ENCODE measurements around the gene NRN1. TPM values are rescaled to one million over a fixed set of nuclear protein-coding genes. Genes with fewer than 3 reads are reported as not detected.
"Not testable (repeated sequence)": the region's sequence is repeated elsewhere in the genome, so short reads cannot be mapped to it uniquely, and the experiment has no call there.

The NRN1 gene
- 0.39 TPM in 1 of 2 replicates, not detected in the other for total RNA-seq (2014; rRNA removed; shearing (Covaris generic))

- DNase-seq (ENCODE audit: low spot score) = no peak
These were observed at the start of gene NRN1 for GRCh38 chr6:6006428-6007365. Gene NRN1 (minus strand): TSS chr6:6006925. CDS start chr6:6006749, 176 bp downstream.

GRCh38 chr6:6052216-6052615 lies 45.5 kb upstream of the NRN1 start:
- no peak for DNase-seq (ENCODE audit: low spot score)

- no peak for DNase-seq (ENCODE audit: low spot score)
These were observed 40.0 kb upstream of the NRN1 start for GRCh38 chr6:6046716-6047115.

DNA sequence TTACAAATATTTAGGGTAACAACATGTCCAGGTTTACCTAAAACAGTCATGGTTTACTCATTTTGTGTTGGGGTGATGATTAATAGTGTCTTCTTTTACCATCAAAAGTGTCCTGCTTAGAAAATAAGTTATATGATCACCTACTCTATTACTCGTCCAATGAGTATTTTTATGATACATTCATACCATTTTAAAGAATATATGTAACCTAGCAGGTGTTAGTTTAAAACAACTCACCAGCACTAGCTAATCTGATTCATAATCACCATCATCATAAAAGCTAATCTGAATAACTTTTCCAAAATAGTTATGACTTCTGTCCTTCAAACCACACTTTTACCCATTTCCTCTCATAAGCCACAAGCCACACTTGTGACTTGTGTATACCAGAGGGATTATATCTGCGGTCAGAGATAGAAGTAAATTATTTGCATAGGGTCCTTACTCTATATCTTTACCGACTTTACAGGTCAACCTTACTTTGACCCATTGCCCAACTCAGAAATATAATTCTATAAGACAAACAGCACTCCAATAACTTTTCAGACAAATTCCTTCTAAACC lies 33.3 kb upstream of the NRN1 start:
- DNase-seq (ENCODE audit: low spot score) = no peak

- no peak for DNase-seq (ENCODE audit: low spot score)
These were observed 30.5 kb upstream of the NRN1 start for GRCh38 chr6:6037179-6037578.

GRCh38 chr6:6033858-6034257 lies 27.1 kb upstream of the NRN1 start:
- DNase-seq (ENCODE audit: low spot score) = no peak

- no peak for DNase-seq (ENCODE audit: low spot score)
These were observed 19.9 kb upstream of the NRN1 start for GRCh38 chr6:6026513-6027205.

DNA sequence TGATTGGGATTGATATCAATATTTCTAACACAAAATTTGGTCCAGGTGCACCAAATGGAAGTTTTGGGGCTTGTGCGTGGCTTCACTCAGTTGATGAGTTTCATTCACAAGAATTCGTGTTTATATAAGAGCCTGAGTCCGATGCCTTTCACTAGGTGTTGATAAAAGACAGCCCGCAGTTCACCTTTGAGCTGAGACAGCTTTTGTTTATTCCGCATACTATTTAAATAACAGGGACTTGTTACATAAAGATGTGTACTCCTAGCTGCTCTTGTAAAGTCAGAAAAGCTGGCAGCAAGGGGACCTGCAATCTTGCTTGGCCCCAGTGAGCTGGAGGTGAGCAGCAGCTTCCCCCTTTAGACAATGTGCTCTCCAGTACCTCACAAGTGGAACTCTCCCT lies 19.0 kb upstream of the NRN1 start:
- no peak for DNase-seq (ENCODE audit: low spot score)

- DNase-seq (ENCODE audit: low spot score) = no peak
These were observed 17.5 kb upstream of the NRN1 start for GRCh38 chr6:6024220-6024619.

DNA sequence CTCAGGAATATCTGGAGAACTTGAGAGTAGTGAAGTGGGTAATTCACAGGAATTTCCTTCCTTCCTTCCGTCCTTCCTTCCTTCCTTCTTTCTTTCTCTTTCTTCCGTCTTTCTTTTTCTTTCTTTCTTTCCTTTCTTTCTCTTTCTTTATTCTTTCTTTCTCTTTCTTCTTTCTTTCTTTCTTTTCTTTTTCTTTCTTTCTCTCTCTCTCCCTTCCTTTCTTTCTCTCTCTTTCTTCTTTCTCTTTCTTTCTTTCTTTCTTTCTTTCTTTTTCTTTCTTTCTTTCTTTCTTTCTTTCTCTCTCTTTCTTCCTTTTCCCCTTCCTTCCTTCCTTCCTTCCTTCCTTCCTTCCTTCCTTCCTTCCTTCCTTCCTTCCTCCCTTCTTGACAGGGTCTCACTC lies 16.1 kb upstream of the NRN1 start:
- not testable (repeated sequence) for DNase-seq (ENCODE audit: low spot score)

DNA sequence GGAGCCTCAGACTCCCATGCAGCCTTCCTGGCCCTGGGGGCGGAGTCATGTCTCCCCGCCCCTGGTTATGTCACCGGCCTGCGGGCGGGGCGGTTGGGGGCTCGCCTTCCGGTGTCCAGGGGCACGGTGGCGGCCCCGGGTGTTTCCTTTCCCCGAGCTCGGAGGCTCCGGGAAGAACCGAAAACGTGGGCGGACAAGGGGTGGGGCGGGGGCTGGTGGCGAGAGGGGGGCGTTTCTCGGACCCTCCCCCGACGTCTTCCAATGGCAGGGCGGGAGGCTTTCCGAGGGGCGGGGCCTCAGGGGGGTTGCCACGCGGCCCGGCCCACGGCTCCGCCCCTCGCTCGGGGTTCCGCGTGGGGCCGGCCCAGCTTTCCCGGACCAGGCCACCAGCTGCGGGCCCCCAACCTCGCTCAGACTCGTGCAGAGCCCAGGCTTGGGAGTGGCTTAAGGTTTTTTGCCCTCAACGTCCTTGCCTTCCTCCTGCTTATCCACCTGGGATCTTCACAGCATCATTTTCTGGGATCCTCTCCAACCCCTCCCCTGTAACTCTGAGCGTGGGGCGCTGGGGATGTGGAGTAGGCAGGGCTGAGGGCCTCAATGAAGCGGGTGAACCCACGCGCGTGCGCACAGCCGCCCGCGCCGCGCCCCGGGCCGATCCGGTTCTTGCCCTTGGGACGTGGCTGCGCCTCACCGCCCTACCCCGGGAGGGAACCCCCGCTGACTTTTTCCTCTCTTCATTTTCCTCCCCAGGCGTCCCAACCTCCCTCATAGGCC lies 2.1 kb upstream of the NRN1 start:
- DNase-seq (ENCODE audit: low spot score) = peak; percentile 66

DNA sequence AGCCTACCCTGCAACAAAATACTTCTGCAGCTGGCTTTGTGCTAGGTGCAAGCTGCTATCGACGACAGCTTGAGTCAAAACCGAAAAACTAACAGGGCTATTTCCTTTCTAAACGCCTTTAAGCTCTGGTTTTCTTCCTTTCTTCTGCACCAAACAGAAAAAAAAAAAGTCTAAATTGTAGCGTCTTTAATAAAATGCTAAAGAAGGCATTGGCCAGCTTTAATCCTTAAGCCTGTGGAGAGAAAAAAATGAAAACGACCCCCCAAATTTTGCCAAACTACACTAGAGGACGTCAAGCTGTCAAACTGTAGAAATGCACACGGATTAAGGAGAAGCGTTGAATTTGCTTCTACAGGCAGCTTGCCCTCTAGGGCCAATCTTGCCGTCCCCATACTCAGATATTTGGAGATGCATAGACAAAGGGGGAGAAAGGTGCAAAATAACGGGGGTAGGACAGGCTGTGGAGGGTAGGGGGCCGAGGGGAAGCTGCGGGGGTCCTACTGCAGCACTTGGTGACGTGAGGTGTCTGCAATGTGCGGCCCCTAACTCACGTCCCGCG lies 1.4 kb upstream of the NRN1 start:
- DNase-seq (ENCODE audit: low spot score) = peak; percentile 3

GRCh38 chr6:6007366-6008088 lies 802 bp upstream of the NRN1 start:
- DNase-seq (ENCODE audit: low spot score) = peak; percentile 16

DNA sequence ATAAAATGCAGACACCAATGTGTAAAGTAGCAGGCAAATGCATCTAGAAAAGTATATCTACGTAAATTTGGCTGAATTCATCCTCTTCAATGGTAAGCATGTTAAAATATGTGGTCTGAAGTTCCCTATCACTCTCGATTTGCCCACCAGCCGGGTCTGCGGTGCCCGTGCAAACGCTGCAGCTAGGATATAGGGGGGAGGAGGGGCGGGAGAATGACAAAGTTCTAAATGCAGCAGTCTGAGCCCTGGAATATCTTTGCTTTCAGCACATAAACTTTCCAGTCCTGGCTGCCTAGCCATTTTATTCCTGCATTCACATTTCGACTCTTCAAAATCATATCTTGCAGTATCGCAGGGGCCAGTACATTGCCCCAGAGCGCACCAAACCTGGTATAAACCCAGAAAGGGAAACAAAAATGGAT lies 708 bp downstream of the NRN1 start:
- DNase-seq (ENCODE audit: low spot score) = no peak

DNA sequence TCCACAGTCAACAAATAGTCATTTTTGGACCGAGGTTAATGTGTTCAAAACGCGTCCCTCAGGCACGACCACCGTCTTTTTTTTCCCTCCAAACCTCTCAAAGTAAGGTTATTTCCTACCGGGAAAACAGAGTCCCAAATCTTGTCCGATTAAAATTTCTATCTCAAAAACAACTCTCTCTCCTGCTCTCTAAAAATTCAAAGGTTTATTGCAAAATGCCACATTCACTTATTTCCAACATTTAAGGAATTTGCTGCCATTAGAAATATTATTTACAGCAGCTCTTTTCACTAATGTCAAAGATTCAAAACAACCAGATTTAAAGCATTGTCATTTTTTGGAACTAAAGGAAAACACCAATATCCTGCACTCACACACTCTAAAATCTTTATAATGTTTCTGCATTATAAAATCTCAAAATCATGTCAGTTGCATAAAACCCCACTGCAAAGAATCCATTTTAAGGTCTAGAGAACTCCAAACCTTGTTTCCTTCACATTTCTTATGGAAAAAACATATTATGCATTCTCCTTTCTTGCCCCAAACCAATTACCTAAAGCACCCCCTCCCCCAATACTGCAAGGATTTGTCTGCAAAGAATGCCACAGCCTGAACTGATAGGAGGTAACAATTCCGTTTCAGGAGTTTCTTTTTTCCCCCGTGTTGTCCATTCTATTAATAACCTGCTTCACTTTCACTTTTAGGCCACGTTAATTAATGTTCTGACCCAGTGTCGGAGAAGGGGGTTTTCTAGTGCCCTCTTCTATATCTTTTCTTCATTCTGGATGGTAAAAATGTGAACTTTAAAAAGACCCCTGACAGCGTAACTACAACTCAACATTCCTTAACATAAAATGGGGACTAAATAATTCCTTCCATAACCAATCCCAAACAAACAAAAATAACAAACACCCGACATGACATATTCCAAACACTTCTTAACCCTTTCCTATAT lies 1.4 kb downstream of the NRN1 start:
- DNase-seq (ENCODE audit: low spot score) = no peak

- no peak for DNase-seq (ENCODE audit: low spot score)
These were observed 2.2 kb downstream of the NRN1 start for GRCh38 chr6:6004390-6004995.

- DNase-seq (ENCODE audit: low spot score) = no peak
These were observed 2.9 kb downstream of the NRN1 start for GRCh38 chr6:6003621-6004366.
